H1 (cell line): ENCODE results near the gene DNAJB6. TPM values are rescaled to one million over a fixed set of nuclear protein-coding genes. Genes with fewer than 3 reads are reported as not detected.

Source experiments
- CTCF ChIA-PET: fragments of 300-600 bp; sonication (Branson Sonifier 250); formaldehyde crosslinking; loops from one replicate; lab custom pipeline; 2021; ENCODE audit not compliant: partially characterized antibody; lab: Charles Lee
- POLR2A ChIA-PET: fragments of 300-600 bp; sonication (Branson Sonifier 250); formaldehyde crosslinking; loops from one replicate; lab custom pipeline; 2021; ENCODE audit warnings: inconsistent platforms; ENCODE audit not compliant: partially characterized antibody; lab: Charles Lee
- DNase-seq, 2 experiments: peaks; one replicate each; pipeline versions ENCODE4 v3.0.0 to v3.0.0-alpha.2; 2010 to 2022; ENCODE audit warnings: low spot score in 2 of 2, low read depth in 1 of 2, mixed read lengths in 1 of 2
- FAIRE-seq: peaks from 2 replicates; lab custom pipeline; 2011; peaks lifted over from hg19 to GRCh38; lab: Jason Lieb, UNC
- H2AFZ ChIP-seq: 2 replicates; pipeline ENCODE4 v1.8.1; 2012; ENCODE audit warnings: low read length, inconsistent platforms
- H2AK5ac ChIP-seq: 2 replicates; pipeline ENCODE4 v1.6.1; 2013; ENCODE audit warnings: low read depth, low read length
- H2BK120ac ChIP-seq: replicated peaks from 2 replicates; pipeline ENCODE3; 2013; ENCODE audit warnings: low read depth, low read length, inconsistent platforms
- H2BK12ac ChIP-seq: 2 replicates; pipeline ENCODE4 v1.6.1; 2013; ENCODE audit warnings: low read depth, low read length
- H2BK15ac ChIP-seq: 2 replicates; pipeline ENCODE4 v1.6.1; 2013; ENCODE audit warnings: low read length
- H2BK20ac ChIP-seq: 2 replicates; pipeline ENCODE4 v1.6.1; 2013; ENCODE audit warnings: low read length
- H2BK5ac ChIP-seq: 2 replicates; pipeline ENCODE4 v1.6.1; 2013; ENCODE audit warnings: low read depth, low read length
- H3K14ac ChIP-seq: 2 replicates; pipeline ENCODE4 v1.6.1; 2013; ENCODE audit warnings: inconsistent platforms; ENCODE audit not compliant: insufficient read length
- H3K18ac ChIP-seq: 2 replicates; pipeline ENCODE4 v1.6.1; 2013; ENCODE audit warnings: low read length; ENCODE audit errors: extremely low read depth
- H3K23ac ChIP-seq: 2 replicates; pipeline ENCODE4 v1.6.1; 2013; ENCODE audit warnings: inconsistent platforms; ENCODE audit not compliant: insufficient read length
- H3K23me2 ChIP-seq: 2 replicates; pipeline ENCODE4 v1.6.1; 2013; ENCODE audit warnings: low read depth, low read length
- H3K27ac ChIP-seq: 2 replicates; pipeline ENCODE4 v1.6.1; 2011; ENCODE audit warnings: low read depth, low read length, inconsistent platforms
- H3K27me3 ChIP-seq, 4 experiments: replicated peaks in 1 of 4; 1 replicate in 1 of 4; 2 replicates in 3 of 4; pipeline versions ENCODE4 v1.6.1 to v1.8.1; 2011 to 2013; ENCODE audit warnings: low read length in 3 of 4, mild to moderate bottlenecking in 3 of 4, inconsistent platforms in 2 of 4, mixed read lengths in 2 of 4, moderate library complexity in 1 of 4; ENCODE audit not compliant: control insufficient read depth in 3 of 4, insufficient read depth in 3 of 4; ENCODE audit errors: extremely low read depth in 1 of 4
- H3K36me3 ChIP-seq, 4 experiments: 2 replicates each; pipeline versions ENCODE4 v1.6.1 to v1.8.1; 2011 to 2013; ENCODE audit warnings: mild to moderate bottlenecking in 4 of 4, low read length in 3 of 4, moderate library complexity in 2 of 4, control low read depth in 1 of 4, inconsistent platforms in 1 of 4; ENCODE audit not compliant: insufficient read depth in 4 of 4, control insufficient read depth in 2 of 4
- H3K4ac ChIP-seq: replicated peaks from 2 replicates; pipeline ENCODE3; 2013; ENCODE audit warnings: low read length, low read depth, mixed read lengths, inconsistent platforms; ENCODE audit not compliant: insufficient read length
- H3K4me1 ChIP-seq, 4 experiments: replicated peaks in 1 of 4; 1 replicate in 1 of 4; 2 replicates in 3 of 4; pipeline versions ENCODE4 v1.6.1 to v1.8.1; 2011 to 2013; ENCODE audit warnings: low read length in 3 of 4, inconsistent platforms in 2 of 4, mixed read lengths in 1 of 4; ENCODE audit not compliant: insufficient read depth in 4 of 4, control insufficient read depth in 3 of 4
- H3K4me2 ChIP-seq, 2 experiments: 2 replicates each; pipeline versions ENCODE4 v1.6.1 to v1.8.1; 2011 to 2013; ENCODE audit warnings: low read depth in 2 of 2, low read length in 2 of 2, control low read depth in 1 of 2, inconsistent platforms in 1 of 2, mild to moderate bottlenecking in 1 of 2; ENCODE audit not compliant: insufficient read depth in 1 of 2
- H3K4me3 ChIP-seq, 4 experiments: fragments of 200-600, 300-600 bp in 1 of 4; sonication (generic), shearing (Covaris generic), sonication (Bioruptor Twin) in 1 of 4; 2 replicates each; pipeline versions ENCODE4 v1.5.1 to v1.8.1; 2011 to 2016; ENCODE audit warnings: low read length in 4 of 4, low read depth in 3 of 4, control low read depth in 2 of 4, inconsistent platforms in 2 of 4, mild to moderate bottlenecking in 2 of 4, mixed read lengths in 1 of 4, moderate library complexity in 1 of 4; ENCODE audit not compliant: insufficient read depth in 2 of 4; ENCODE audit errors: extremely low read depth in 1 of 4
- H3K56ac ChIP-seq: replicated peaks from 2 replicates; pipeline ENCODE3; 2013; ENCODE audit warnings: low read depth, mild to moderate bottlenecking, mixed read lengths, low read length, inconsistent platforms; ENCODE audit not compliant: insufficient read length
- H3K79me1 ChIP-seq: 2 replicates; pipeline ENCODE4 v1.6.1; 2013; ENCODE audit warnings: low read depth, low read length, control low read depth
- H3K79me2 ChIP-seq, 2 experiments: 2 replicates each; pipeline versions ENCODE4 v1.6.1 to v1.8.1; 2012 to 2013; ENCODE audit warnings: low read length in 2 of 2, mild to moderate bottlenecking in 2 of 2, inconsistent platforms in 1 of 2; ENCODE audit not compliant: insufficient read depth in 2 of 2, control insufficient read depth in 1 of 2
- H3K9ac ChIP-seq, 4 experiments: replicated peaks in 1 of 4; 1 replicate in 1 of 4; 2 replicates in 3 of 4; pipeline versions ENCODE4 v1.6.1 to v1.8.1; 2011 to 2013; ENCODE audit warnings: low read depth in 3 of 4, low read length in 3 of 4, control low read depth in 2 of 4, mild to moderate bottlenecking in 2 of 4, moderate library complexity in 2 of 4, inconsistent platforms in 1 of 4; ENCODE audit errors: extremely low read depth in 1 of 4
- H3K9me3 ChIP-seq, 2 experiments: 2 replicates each; pipeline versions ENCODE4 v1.6.1 to v1.8.1; 2012 to 2013; ENCODE audit warnings: mild to moderate bottlenecking in 2 of 2, moderate library complexity in 2 of 2, control low read depth in 1 of 2, inconsistent platforms in 1 of 2, low read depth in 1 of 2, low read length in 1 of 2, mixed read lengths in 1 of 2; ENCODE audit not compliant: insufficient read depth in 2 of 2
- H4K20me1 ChIP-seq, 2 experiments: replicated peaks in 1 of 2; 2 replicates each; pipeline versions ENCODE3 to v1.8.1; 2011 to 2013; ENCODE audit warnings: inconsistent platforms in 2 of 2, low read length in 2 of 2, mild to moderate bottlenecking in 1 of 2; ENCODE audit not compliant: insufficient read depth in 2 of 2, control insufficient read depth in 1 of 2
- H4K5ac ChIP-seq: 2 replicates; pipeline ENCODE4 v1.6.1; 2013; ENCODE audit warnings: low read length, low read depth, mixed read lengths, inconsistent platforms; ENCODE audit not compliant: insufficient read length
- H4K8ac ChIP-seq: 2 replicates; pipeline ENCODE4 v1.8.0; 2013; ENCODE audit warnings: mild to moderate bottlenecking, moderate library complexity, low read length, inconsistent platforms; ENCODE audit not compliant: insufficient read depth; ENCODE audit errors: extremely low read depth
- H4K91ac ChIP-seq: replicated peaks from 2 replicates; pipeline ENCODE3; 2013; ENCODE audit warnings: low read length, mixed read lengths, inconsistent platforms; ENCODE audit not compliant: insufficient read length
- ASH2L ChIP-seq: fragments of 200-600, 300-600 bp; sonication (generic); IDR thresholded peaks from one replicate; pipeline ENCODE4 v1.7.1; 2017; ENCODE audit warnings: low read length
- ATF3 ChIP-seq: IDR thresholded peaks from 2 replicates; pipeline ENCODE4 v1.6.1; 2011; ENCODE audit warnings: low read depth, mild to moderate bottlenecking, low read length; ENCODE audit not compliant: insufficient read depth
- BRCA1 ChIP-seq: IDR thresholded peaks from 2 replicates; pipeline ENCODE4 v1.6.1; 2012; ENCODE audit warnings: low read depth, low read length, improper control_type of control experiment
- CEBPB ChIP-seq: IDR thresholded peaks from 2 replicates; pipeline ENCODE4 v1.6.1; 2012; ENCODE audit warnings: low read depth, low read length
- GABPA ChIP-seq: IDR thresholded peaks from 2 replicates; pipeline ENCODE4 v1.6.1; 2011; ENCODE audit warnings: mild to moderate bottlenecking, low read length, moderate library complexity, borderline replicate concordance; ENCODE audit not compliant: insufficient read depth
- KDM5A ChIP-seq: fragments of 200-600 bp; IDR thresholded peaks from 2 replicates; pipeline ENCODE4 v1.7.1; 2012; ENCODE audit warnings: mild to moderate bottlenecking, low read length, inconsistent platforms, mixed read lengths
- MAX ChIP-seq: IDR thresholded peaks from 2 replicates; pipeline ENCODE4 v1.6.1; 2012; ENCODE audit warnings: inconsistent platforms
- POU5F1 ChIP-seq: IDR thresholded peaks from 2 replicates; pipeline ENCODE4 v1.6.1; 2011; ENCODE audit warnings: low read depth, mild to moderate bottlenecking, low read length, moderate library complexity
- SAP30 ChIP-seq: fragments of 300-600 bp; sonication (generic); IDR thresholded peaks from 2 replicates; pipeline ENCODE4 v1.7.1; 2012; ENCODE audit warnings: low read length, moderate library complexity, mild to moderate bottlenecking, inconsistent platforms; ENCODE audit not compliant: insufficient read depth, insufficient replicate concordance
- SUZ12 ChIP-seq: fragments of 200-600 bp; sonication (generic); IDR thresholded peaks from 2 replicates; pipeline ENCODE4 v1.6.1; 2012; ENCODE audit warnings: mild to moderate bottlenecking, inconsistent platforms, low read length, moderate library complexity, mixed read lengths
- TEAD4 ChIP-seq: IDR thresholded peaks from 2 replicates; pipeline ENCODE4 v1.6.1; 2012; ENCODE audit warnings: low read depth, low read length, inconsistent platforms, mixed read lengths
- USF2 ChIP-seq: IDR thresholded peaks from 2 replicates; pipeline ENCODE4 v1.6.1; 2011; ENCODE audit warnings: low read length, improper control_type of control experiment
- WGBS, 2 experiments: shearing (Covaris generic) in 1 of 2; methylation state at CpG; one replicate each; pipeline versions ENCODE4 v1.1.6 to v1.1.7; 2013 to 2015; ENCODE audit warnings: low lambda C conversion rate in 2 of 2, mixed read lengths in 2 of 2, inconsistent platforms in 1 of 2, low coverage in 1 of 2, missing lambda C conversion rate in 1 of 2; ENCODE audit not compliant: insufficient replicate concordance in 2 of 2, insufficient coverage in 1 of 2, insufficient read length in 1 of 2; ENCODE audit errors: extremely low coverage in 1 of 2, missing lambda C conversion rate in 1 of 2; 5-methylcytosine and 5-hydroxymethylcytosine counted together
- polyA plus RNA-seq, 7 experiments: library from polyadenylated mRNA; depleted of rRNA in 3 of 7; stranded (reverse) in 5 of 7; unstranded in 2 of 7; fragments of >200 nt in 5 of 7; fragments of 200-250 nt in 2 of 7; gene quantifications; 1 replicate in 5 of 7; 2 replicates in 1 of 7; 4 replicates in 1 of 7; pipeline versions ENCODE4 v1.2.1 to v1.2.3, GENCODE V29; 2011 to 2013; ENCODE audit warnings: missing spikeins in 2 of 7, mixed read lengths in 2 of 7
- total RNA-seq: library from RNA; stranded (reverse); fragmentation: NEBNext Ultra II Directional; extraction: Animal tissue kit (Norgen Biotek cat#: 25700); gene quantifications from 2 replicates; pipeline ENCODE4 v1.2.1, GENCODE V29; 2021

Gene DNAJB6
- total and polyA plus RNA-seq, 2 of the 8 experiments (the other 6 are each of a cell fraction or from before 2014, with no cell fraction given), result 166 to 295 TPM

GRCh38 chr7:157297185-157297584, 39.6 kb upstream of the DNAJB6 start:
- H3K27me3 ChIP-seq, result peaks cover 0 to 7% (median 0%) of the 10 kb centered on the region in 4 experiments; a peak in 1 of 7 replicates
- ChIA-PET CTCF (interaction anchor here (0.7 to 2.8 kb wide), 6 partner anchors 11 to 1482 kb away, joined by 3 to 13 read pairs (median 6); no protein-coding TSS in a partner anchor), POLR2A (interaction anchor here (1.1 to 1.7 kb wide), 5 partner anchors 9 to 42 kb away, joined by 3 to 4 read pairs (median 3); no protein-coding TSS in a partner anchor)
- H2BK120ac ChIP-seq, result no peak overlapping the region
- 0 out of 2 replicates have a peak overlapping the region, but pooled peaks have one; percentile 19 for H2BK5ac ChIP-seq
- H4K91ac ChIP-seq, result no peak overlapping the region
- no peak for FAIRE-seq
- H2AFZ ChIP-seq, result no peak overlapping the region
- H3K18ac ChIP-seq, result no peak overlapping the region
- H2BK20ac ChIP-seq, result peak overlapping the region; percentile 87; the same call in 1 of the 2 replicates
- no peak overlapping the region for H3K9ac ChIP-seq
- no peak overlapping the region for H4K5ac ChIP-seq
- H2BK12ac ChIP-seq, result peak overlapping the region; percentile 93; the same call in 1 of the 2 replicates
- no peak for DNase-seq
- no peak overlapping the region for H3K4ac ChIP-seq
- no peak overlapping the region for H3K4me2 ChIP-seq
- peaks cover 0 to 9% (median 2%) of the 10 kb centered on the region in 4 experiments; a peak in 4 of 7 replicates for H3K4me1 ChIP-seq
- no peaks in the 10 kb centered on the region for H3K9me3 ChIP-seq
- H3K79me1 ChIP-seq, result 0 out of 2 replicates have a peak, but pooled peaks cover 3% of the 10 kb centered on the region
- no peak overlapping the region for H4K8ac ChIP-seq
- H3K23ac ChIP-seq, result no peak overlapping the region
- H3K23me2 ChIP-seq, result peaks cover 13% of the 10 kb centered on the region
- no peak overlapping the region for H3K56ac ChIP-seq
- no peak overlapping the region for H3K27ac ChIP-seq
- H3K79me2 ChIP-seq, result no peaks in the 10 kb centered on the region
- H2BK15ac ChIP-seq, result no peak overlapping the region
- WGBS, 2 experiments, result 93% methylated on average over 13 of the region's 13 CpGs; no CpG with 5 or more reads in 1 of the 2 experiments
- peaks cover 0 to 10% of the 10 kb centered on the region in 2 experiments for H4K20me1 ChIP-seq
- H3K36me3 ChIP-seq, result no peaks in the 10 kb centered on the region
- no peak overlapping the region for H3K14ac ChIP-seq
- H2AK5ac ChIP-seq, result no peak overlapping the region
- no peak overlapping the region for H3K4me3 ChIP-seq
- TF ChIP-seq GABPA, result no peak
- TF ChIP-seq SUZ12, result no peak
- no peak for TF ChIP-seq ASH2L
- TF ChIP-seq BRCA1, result no peak
- no peak for TF ChIP-seq MAX
- TF ChIP-seq TEAD4, result no peak
- TF ChIP-seq USF2, result no peak
- TF ChIP-seq SAP30, result no peak
- no peak for TF ChIP-seq CEBPB
- no peak for TF ChIP-seq ATF3
- TF ChIP-seq POU5F1, result no peak
- TF ChIP-seq KDM5A, result no peak
